Measurements from ENCODE around the gene RSPO1.

Gene RSPO1

DNA sequence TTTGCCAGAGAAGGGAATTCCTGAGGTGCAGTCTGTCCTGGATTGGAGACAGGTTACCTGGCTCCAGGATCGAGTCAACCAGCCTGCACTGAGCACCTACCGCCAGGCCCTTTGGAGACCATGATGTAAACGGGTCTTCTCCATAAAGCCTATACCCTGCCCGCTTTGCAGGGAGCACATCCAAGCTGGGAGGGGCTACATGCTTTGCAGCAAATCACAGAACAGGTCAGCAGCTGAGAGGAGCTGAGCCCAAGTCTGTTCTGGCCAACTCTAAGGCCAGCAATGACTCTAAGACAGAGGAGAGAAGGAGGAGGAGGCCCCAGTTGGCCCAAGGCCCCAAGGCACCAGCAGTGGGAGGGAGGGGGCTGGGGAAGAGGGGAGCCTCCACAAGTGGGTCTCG, 15.5 kb upstream of the RSPO1 start:
- H3K4me3 ChIP-seq (ENCODE audit: control insufficient read depth, low read depth, low read length) = no peak overlapping the region
- TF ChIP-seq, protein P1, sequence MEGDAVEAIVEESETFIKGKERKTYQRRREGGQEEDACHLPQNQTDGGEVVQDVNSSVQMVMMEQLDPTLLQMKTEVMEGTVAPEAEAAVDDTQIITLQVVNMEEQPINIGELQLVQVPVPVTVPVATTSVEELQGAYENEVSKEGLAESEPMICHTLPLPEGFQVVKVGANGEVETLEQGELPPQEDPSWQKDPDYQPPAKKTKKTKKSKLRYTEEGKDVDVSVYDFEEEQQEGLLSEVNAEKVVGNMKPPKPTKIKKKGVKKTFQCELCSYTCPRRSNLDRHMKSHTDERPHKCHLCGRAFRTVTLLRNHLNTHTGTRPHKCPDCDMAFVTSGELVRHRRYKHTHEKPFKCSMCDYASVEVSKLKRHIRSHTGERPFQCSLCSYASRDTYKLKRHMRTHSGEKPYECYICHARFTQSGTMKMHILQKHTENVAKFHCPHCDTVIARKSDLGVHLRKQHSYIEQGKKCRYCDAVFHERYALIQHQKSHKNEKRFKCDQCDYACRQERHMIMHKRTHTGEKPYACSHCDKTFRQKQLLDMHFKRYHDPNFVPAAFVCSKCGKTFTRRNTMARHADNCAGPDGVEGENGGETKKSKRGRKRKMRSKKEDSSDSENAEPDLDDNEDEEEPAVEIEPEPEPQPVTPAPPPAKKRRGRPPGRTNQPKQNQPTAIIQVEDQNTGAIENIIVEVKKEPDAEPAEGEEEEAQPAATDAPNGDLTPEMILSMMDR (IDR thresholded peaks at IDR 0.05; ENCODE audit: control insufficient read depth, insufficient read depth, low read depth, low read length, missing control alignments) = no peak

DNA sequence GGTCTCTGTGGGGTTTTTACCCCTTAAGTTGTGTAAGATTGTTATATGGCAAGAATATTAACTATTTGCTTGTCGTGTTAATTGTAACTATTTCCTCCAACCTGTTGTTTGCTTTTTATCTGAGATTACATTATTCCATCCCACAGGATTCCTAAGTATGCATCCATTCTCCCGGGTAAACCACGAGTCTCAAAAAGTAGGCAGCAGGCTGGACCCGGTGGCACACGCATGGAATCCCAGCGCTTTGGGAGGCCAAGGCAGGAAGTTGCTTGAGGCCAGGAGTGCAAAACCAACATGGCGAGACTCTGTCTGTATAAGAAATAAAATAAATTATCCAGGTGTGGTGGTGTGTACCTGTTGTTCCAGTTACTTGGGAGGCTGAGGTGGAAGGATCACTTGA, 12.6 kb upstream of the RSPO1 start:
- DNase-seq (ENCODE audit: low read depth) = no peak
- no peak overlapping the region for H3K4me3 ChIP-seq (ENCODE audit: control insufficient read depth, low read depth, low read length)
- TF ChIP-seq, protein P1 (IDR thresholded peaks at IDR 0.05; ENCODE audit: control insufficient read depth, insufficient read depth, low read depth, low read length, missing control alignments) = no peak

More for the DNA sequence above, 15.5 kb upstream of the RSPO1 start:
- DNase-seq (ENCODE audit: low read depth) = no peak

DNA sequence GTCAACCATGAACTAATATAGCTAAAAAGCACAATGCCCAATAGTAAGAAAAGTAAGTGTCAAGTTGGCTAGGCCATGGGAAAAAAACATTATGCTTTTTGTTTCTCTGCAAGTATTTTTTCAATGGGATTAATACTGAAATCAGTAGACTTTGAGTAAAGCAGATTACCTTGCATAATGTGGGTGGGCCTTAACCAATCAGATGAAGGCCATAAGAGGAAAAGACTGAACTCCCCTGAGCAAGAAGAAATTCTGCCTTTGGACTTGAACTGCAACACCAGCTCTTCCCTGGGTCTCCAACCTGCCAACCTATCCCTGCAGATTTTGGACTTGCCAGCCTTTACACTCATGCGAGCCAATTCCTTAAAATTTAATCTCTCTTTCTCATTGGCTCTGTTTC, 6.4 kb upstream of the RSPO1 start:
- TF ChIP-seq, protein P1 (IDR thresholded peaks at IDR 0.05; ENCODE audit: control insufficient read depth, insufficient read depth, low read depth, low read length, missing control alignments) = no peak
- DNase-seq (ENCODE audit: low read depth) = no peak
- H3K4me3 ChIP-seq (ENCODE audit: control insufficient read depth, low read depth, low read length) = no peak overlapping the region

DNA sequence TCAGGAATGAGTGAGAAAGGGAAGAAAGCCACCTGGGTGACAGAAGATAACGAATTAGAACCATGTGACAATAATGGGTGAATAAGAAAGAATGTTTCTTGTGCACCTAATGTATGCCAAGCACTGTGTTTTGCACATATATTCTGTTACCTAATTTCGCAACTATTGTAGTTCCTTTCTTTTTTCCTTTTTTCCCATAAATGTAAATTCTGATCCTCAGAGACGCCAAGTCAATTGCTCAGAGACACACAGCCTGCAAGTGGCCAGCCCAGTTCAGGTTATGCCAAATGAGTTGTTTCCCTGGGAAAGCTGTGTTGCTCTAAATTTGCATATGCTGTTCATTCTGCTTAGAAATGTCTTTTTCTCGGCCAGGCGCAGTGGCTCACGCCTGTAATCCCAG, 1.7 kb upstream of the RSPO1 start:
- no peak for DNase-seq (ENCODE audit: low read depth)
- H3K4me3 ChIP-seq (ENCODE audit: control insufficient read depth, low read depth, low read length) = no peak overlapping the region
- TF ChIP-seq, protein P1 (IDR thresholded peaks at IDR 0.05; ENCODE audit: control insufficient read depth, insufficient read depth, low read depth, low read length, missing control alignments) = no peak

DNA sequence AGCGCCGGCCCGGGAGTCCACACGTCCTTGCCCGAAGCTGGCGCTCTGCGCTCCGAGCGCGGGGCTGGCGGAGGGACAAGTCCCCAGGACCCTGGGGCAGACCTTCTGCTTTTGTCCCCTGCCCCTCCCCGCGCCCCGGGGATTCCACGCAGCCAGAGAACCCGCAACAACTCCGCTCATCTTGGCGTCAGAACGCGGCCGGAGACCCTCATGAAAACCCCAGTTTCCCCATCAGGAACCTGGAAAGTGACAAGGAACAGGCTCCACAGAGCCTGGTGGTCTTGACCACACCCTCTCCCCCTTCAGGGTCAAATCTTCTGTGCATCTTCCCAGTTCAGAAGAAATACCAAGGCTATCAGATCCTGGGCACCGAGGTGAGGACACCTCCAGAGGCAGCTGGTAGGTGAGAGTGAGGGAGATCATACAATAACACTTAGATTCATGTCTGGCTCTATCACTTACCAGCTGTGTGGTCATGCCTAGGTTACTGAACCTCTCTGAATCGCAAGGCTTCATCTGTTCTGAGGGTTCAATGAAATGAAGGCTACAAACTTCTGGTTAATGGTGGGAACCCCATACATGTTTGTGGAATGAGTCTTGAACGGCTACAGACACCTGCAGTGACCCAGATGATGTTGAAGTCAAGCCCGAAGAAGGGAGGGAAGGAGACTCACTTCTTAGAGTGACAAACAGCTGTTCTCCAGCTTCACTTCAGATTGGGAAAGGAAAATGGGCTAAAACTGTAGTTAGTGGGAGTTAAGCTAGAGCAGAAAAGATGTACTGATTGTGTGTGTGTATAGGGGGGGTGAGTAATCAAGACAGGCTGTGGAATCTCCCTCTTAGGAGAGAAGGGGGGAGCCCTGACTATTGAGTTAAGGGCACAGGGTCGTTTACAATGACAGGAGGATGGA, 555 bp upstream of the RSPO1 start:
- DNase-seq (ENCODE audit: low read depth) = no peak
- H3K4me3 ChIP-seq (ENCODE audit: control insufficient read depth, low read depth, low read length) = peak overlapping the region; percentile 10
- TF ChIP-seq, protein P1 (IDR thresholded peaks at IDR 0.05; ENCODE audit: control insufficient read depth, insufficient read depth, low read depth, low read length, missing control alignments) = no peak

DNA sequence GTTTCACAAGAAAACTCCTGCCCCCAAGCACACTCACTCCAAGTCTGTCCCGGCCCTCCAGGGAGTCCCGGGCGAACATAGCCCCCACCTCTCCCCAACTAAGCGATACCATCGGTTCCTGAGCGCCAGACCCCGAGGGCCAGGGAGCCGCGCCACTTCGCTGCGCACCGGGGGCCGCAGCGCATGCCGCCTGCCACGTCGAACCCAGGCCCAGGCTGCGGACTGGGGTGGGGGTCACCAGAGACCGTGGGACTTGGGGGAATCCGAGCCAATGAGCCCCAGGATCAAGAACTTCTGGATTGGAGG, 801 bp downstream of the RSPO1 start:
- TF ChIP-seq, protein P1 (IDR thresholded peaks at IDR 0.05; ENCODE audit: control insufficient read depth, insufficient read depth, low read depth, low read length, missing control alignments) = no peak
- no peak for DNase-seq (ENCODE audit: low read depth)
- no peak overlapping the region for H3K4me3 ChIP-seq (ENCODE audit: control insufficient read depth, low read depth, low read length)
